Activated CD8-positive, alpha-beta memory T cell treated with anti-CD3 and anti-CD28 coated beads, Interleukin-2, amount 50 U/mL, for 24 hours (primary cell): ENCODE results near the gene GRK3.
"Not testable (repeated sequence)": the region's sequence is repeated elsewhere in the genome, so short reads cannot be mapped to it uniquely, and the experiment has no call there.

Source experiments
- DNase-seq: peaks from one replicate; pipeline ENCODE4 v3.0.0-alpha.2; 2020; ENCODE audit errors: extremely low read depth

GRK3 gene

DNA sequence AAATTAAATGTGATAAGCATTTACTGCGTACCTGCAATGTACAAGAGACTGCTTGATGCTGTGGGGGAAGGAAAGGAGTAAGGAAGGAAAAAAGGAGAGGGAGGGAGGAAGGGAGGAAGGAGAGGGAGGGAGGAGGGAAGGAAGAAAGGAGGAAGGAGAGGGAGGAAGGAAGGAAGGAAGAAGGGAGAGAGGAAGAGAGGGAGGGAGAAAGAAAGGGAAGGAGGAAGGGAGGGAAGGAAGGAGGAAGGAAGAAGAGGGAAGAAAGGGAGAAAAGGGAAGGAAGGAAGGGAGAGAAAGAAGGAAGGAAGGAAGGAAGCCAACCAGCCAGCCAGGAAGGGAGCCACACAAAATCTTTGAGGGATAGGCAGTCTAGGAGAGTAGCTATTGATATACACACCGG, 133.5 kb downstream of the GRK3 start:
- DNase-seq = no peak

DNA sequence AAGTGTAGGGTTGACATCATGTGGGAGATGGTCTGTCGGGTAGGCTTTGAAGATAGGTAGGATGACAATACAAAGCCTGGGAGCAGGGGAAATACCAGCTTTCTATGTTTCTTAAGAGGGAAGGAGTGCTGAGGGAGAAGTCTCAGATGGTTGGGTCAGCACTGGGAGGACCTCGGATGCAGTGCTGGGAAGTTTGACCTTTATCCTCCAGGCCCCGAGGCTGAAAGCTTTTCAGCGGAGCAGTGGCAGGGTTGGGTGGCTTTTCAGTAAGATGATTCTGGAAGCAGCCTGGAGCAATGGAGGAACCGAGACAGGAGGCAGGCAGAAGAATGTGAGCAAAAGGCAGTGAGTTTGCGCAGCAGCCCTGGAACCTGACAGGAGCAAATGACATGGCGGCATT, 134.0 kb downstream of the GRK3 start:
- no peak for DNase-seq

- no peak for DNase-seq
These were observed 134.5 kb downstream of the GRK3 start for GRCh38 chr22:25698978-25699377.

DNA sequence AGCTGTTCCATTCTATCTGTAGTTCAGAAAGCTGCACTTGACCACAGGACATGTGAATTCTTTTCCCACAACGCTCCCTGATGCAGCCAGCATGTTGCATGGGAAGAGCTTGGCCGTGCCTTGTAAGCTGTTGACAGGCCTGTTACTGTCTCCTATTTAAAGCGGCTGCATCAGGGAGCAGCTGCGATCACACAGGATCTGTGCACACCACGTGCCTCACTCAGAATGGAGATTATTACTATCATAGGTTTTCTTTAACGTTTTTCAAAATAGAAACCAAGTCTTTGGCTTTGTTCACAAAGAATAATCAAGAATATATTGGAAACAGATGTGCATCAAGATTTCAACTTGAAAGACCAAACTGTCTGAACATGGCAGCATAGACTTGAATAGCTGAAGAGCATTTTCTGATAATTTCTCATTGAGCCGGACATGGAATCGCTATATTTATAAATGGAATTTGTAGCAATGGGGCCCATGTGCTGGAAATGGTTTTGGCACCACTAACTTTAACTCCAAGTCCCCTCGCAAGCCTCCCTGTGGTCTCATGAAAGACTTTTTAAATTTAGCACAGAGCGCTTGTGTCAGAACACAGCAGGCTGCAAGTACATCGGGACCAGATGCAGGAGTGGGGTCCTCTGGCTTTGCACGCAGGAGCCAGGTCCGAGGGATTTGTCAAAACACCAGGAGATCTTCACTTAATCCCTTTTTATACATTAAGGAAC, 136.7 kb downstream of the GRK3 start:
- DNase-seq = no peak

DNA sequence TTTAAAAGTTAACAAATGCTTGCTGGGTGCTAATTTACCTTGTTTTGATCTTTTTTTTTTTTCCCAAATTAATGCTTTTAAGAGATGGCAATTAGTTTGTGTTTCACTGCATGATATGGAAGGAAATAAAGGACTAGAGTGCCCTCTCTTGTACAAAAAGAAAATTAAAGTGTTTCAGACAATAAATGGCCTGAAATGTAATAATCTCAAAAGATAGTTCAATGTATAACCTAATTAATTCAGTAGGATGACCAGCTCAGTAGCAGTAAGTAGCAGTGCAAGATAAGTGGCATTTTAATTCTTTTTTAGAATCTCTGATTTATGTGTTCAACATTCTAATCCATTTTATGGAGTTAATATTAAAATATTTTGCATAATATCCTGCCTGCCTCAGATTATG, 137.6 kb downstream of the GRK3 start:
- no peak for DNase-seq

DNA sequence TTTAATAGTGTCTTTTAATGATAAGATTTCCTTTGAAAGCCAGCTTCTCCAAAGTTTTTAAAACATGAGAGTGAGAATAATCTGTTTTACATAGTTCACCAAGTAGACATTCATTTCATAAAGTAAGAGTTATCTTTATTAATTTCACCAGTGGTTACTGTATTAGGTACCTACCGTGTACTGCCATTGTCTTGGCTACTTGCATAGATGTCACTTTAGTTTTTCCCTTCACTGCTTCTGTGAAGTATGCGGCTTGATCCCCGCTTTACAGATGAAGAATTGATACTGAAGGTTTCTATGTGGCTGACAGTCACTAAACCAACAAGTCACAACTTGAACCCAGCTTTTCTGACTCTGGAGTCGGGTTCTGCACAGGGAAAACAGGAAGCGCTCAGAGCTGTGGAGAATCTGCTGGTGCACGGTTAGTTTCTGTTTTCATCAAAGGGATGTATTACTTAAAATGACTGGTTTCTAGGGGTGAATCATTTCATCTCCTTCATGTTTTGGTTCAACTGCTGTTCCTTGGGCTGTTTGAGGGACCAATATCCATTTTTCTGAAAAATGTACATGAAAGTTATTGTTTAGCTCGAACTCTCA, 138.2 kb downstream of the GRK3 start:
- no peak for DNase-seq

- DNase-seq = no peak
These were observed 140.2 kb downstream of the GRK3 start for GRCh38 chr22:25704701-25705100.

DNA sequence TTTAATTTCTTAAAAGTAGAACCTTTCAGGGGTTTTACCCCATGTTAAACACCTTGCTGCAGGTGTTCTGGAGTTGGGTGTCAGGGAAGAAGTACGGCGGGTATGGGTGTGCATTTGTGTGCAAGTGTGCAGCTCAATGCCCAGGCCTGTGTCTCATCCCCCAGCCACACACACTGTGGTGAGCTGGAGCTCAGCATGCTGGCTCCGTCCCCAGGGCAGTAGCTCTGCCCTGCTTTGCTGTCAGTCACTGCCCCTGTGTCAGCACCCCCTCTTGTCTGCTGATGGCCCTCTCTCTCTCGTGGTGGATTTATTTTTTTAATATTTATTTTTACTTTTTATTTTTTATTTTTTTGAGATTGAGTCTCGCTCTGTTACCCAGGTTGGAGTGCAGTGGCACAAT, 141.7 kb downstream of the GRK3 start:
- no peak for DNase-seq

DNA sequence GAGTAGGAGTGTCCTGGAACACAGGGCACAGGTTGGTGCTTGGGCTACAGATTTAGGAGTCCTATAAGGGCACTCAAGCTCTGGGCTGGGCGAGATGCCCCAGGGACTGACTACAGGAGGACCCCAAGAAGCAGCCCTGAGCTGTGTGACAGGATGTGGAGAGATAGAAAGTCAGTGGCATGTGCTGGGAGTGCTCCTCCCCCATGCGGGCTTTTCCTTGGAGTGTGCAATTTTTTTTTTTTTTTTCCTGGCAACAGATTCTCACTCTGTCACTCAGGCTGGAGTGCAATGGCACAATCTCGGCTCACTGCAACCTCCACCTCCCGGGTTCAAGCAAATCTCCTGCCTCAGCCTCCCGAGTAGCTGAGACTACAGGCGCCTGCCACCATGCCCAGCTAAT, 144.0 kb downstream of the GRK3 start:
- DNase-seq = not testable (repeated sequence)

GRCh38 chr22:25709758-25710157, 145.3 kb downstream of the GRK3 start:
- DNase-seq = no peak

DNA sequence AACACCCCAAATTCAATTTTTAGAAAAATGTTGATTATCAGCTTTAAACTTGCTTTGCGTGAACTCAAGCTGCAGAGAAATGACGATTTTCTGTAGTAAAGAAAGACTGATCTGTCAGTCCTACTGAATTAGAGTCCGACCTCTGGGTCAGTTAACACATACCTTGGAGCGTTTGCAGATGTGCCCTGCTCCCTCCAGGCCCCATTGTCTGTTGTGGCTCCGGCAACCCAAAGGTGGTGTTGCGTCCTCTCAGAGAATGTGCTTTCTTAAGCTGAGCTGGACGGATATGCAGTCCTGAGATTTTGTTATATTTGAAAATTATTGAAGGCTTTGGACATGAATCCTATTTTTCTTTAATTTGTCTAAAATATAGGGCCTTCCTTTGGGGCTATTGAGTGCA, 146.0 kb downstream of the GRK3 start:
- no peak for DNase-seq

DNA sequence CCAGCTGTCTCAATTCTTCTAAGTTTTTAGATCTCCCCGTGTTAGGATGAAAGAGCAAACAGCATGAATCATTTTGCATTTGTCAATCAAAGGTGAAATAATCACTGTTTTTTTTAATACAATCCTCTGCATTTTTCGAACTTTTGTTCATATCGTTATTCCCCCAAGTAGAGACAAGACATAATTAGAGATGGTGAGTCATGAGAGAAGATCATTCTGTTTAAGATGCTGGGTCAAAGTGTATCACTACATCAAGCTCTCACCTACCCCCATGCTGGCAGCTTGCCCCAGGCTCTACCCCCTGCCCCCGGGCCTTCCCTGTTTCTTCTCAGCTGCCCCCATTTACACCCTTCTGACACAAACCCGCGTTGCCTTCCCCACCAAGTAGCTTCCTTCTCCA, 147.0 kb downstream of the GRK3 start:
- no peak for DNase-seq

GRCh38 chr22:25712661-25713400, 148.4 kb downstream of the GRK3 start:
- no peak for DNase-seq

DNA sequence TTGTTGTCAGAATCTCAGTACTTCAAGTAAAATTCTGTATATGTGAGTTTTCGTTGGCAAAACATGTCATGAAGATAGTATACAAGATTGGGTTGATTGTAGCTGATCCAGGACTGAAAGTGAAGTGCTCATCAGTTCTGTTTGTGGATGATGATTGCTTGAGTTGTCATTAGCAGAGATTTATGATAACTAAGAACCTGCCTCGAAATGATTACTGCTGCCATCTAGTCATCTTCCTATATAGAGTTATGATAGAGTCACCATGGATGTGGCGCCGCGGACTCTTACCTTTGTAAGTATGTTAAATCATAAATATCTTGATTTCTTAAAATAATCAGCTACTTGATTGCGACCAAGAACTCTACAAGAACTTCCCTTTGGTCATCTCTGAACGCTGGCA, 149.6 kb downstream of the GRK3 start:
- no peak for DNase-seq

- no peak for DNase-seq
These were observed 150.3 kb downstream of the GRK3 start for GRCh38 chr22:25714739-25715138.

DNA sequence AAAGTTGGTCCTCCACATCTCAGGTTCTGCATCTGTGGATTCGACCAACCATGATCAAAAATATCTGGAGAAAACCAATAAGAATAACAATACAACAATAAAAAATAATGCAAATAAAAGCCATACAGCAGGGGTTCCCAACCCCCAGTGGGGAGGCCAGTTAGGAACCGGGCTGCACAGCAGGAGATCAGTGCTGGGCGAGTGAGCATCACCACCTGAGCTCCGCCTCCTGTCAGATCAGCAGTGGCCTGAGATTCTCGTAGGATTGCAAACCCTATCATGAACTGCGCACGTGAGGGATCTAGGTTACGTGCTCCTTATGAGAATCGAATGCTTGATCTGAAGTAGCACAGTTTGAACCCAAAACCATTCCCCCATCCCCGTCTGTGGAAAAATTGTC, 152.2 kb downstream of the GRK3 start:
- DNase-seq = no peak

DNA sequence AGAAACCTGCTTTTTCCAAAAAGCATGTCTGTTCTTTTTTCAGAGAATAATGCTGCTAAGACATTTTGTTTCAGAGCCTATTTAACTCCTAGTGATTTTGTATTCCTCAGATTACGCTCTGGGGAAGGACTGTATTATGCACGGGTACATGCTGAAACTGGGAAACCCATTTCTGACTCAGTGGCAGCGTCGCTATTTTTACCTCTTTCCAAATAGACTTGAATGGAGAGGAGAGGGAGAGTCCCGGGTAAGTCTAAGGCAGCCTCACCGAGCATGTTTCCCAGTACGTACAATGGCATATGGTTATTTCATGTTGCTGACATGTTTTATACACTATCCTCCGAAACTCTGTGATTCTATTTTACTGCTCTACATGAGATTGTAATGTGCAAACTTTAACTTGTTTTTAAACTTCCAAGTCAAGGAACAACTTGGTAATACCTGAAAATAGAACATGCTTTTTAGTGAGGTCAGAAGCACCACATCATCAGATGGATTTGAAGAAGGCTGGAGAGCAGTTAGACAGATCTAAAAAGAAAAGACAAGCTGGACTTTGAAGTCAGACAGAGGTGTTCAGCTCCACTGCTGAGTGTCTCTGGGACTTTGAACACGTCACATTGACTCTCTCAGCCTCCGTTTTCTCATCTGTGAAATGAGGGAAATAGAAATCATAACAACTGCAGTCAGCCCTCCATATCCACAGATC, 153.8 kb downstream of the GRK3 start:
- DNase-seq = no peak

- no peak for DNase-seq
These were observed 157.7 kb downstream of the GRK3 start for GRCh38 chr22:25722223-25722622.

DNA sequence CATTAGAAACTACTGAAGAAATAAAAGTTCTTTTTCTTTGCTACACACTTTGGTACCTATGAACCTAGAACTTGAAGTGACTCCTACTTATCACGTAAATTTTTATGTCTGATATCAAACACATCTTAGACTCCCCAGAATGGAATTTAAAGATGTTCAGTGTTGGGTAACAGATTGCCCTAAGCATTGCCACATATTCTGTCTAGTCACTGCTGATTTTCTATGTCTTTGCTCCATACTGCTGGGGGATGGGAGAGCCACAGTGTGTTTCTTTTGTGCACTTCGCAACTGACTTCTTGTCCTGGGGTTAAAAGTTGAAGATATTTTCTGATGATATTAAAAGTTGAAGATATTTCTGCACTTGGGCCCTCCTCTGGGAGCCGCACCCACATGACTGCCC, 158.2 kb downstream of the GRK3 start:
- no peak for DNase-seq

DNA sequence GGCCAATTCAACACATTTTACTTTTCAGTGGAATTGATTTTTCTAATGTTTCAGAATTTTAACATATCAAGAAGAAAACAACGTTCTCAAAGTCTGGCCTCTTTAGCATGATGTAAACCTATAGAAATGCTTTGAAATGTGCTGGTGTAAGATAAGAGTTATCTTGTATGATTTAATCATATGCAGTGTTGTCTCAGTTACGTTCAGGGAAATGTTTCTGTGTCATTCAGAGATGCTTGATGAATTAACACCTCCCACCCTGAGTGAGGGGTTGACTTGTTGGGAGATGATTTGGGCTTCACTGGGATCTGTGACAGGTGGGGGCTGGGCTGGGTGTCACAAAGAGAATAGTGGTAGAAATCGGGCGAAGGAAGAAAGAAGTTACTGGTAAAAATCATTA, 161.8 kb downstream of the GRK3 start:
- no peak for DNase-seq

DNA sequence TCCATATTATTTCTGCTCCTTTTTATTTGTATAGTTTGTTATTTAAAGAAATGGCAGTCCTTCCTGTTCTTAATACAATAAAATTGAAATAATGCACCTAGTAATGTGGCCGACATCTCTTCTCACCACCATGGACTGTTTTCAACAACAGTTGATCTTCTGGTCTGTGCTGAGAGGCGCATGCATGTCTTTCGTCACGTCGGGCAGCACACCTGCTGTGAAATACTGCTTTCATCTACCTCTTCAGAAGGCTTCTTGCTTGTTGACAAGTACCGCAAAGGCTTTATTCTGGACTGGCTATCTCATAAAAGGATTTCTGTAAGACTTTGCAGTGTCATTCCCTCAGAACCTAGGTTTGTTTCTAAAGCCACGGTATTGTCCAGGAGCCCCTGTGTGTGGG, 163.6 kb downstream of the GRK3 start:
- DNase-seq = no peak
